ENCODE measurements around the gene CRYM.

The CRYM gene

GRCh38 chr16:21242756-21243155 lies 35.3 kb downstream of the CRYM start:
- no peak for DNase-seq

GRCh38 chr16:21239646-21240045 lies 38.4 kb downstream of the CRYM start:
- no peak for DNase-seq

GRCh38 chr16:21236831-21237230 lies 41.3 kb downstream of the CRYM start:
- no peak for DNase-seq

GRCh38 chr16:21235199-21235585 lies 42.9 kb downstream of the CRYM start:
- no peak for DNase-seq

GRCh38 chr16:21233521-21234150 lies 44.5 kb downstream of the CRYM start, which contains the start of gene ANKS4B:
Gene ANKS4B, plus strand, starts transcription at chr16:21233699. Its CDS starts 39 bp downstream, at chr16:21233738.
- no peak for DNase-seq

GRCh38 chr16:21233045-21233520 lies 45.0 kb downstream of the CRYM start:
- DNase-seq = no peak

- no peak for DNase-seq
These were observed 49.7 kb downstream of the CRYM start for GRCh38 chr16:21228361-21228872.

- no peak for DNase-seq
These were observed 50.2 kb downstream of the CRYM start for GRCh38 chr16:21227866-21228265.

GRCh38 chr16:21226749-21227148 lies 51.3 kb downstream of the CRYM start:
- DNase-seq = no peak

- no peak for DNase-seq
These were observed 53.3 kb downstream of the CRYM start for GRCh38 chr16:21224800-21225199.

- DNase-seq = no peak
These were observed 54.3 kb downstream of the CRYM start for GRCh38 chr16:21223787-21224186.

GRCh38 chr16:21222495-21223337 lies 55.4 kb downstream of the CRYM start:
- no peak for DNase-seq

GRCh38 chr16:21219551-21219950 lies 58.5 kb downstream of the CRYM start:
- DNase-seq = no peak

- DNase-seq = no peak
These were observed 59.9 kb downstream of the CRYM start for GRCh38 chr16:21218153-21218552.

- no peak for DNase-seq
These were observed 61.0 kb downstream of the CRYM start for GRCh38 chr16:21217121-21217520.

GRCh38 chr16:21214086-21214485 lies 64.0 kb downstream of the CRYM start:
- DNase-seq = no peak

GRCh38 chr16:21211486-21211885 lies 66.6 kb downstream of the CRYM start, which contains the start of gene ZP2:
Gene ZP2, minus strand, starts transcription at chr16:21211574. Its CDS starts 27 bp downstream, at chr16:21211547.
- DNase-seq = no peak

Measured in stimulated activated CD4-positive, alpha-beta T cell treated with anti-CD3 and anti-CD28 coated beads, Interleukin-15, amount 100 ng/mL, for 24 hours (primary cell).